ENCODE results near the gene ZKSCAN5. TPM values are rescaled to one million over a fixed set of nuclear protein-coding genes. Genes with fewer than 3 reads are reported as not detected.
"Not testable (repeated sequence)": the region's sequence is repeated elsewhere in the genome, so short reads cannot be mapped to it uniquely, and the experiment has no call there.

ZKSCAN5 gene
- polyA plus RNA-seq, 3 donors: 14.2 to 16.5 (median 15.0) TPM

DNA sequence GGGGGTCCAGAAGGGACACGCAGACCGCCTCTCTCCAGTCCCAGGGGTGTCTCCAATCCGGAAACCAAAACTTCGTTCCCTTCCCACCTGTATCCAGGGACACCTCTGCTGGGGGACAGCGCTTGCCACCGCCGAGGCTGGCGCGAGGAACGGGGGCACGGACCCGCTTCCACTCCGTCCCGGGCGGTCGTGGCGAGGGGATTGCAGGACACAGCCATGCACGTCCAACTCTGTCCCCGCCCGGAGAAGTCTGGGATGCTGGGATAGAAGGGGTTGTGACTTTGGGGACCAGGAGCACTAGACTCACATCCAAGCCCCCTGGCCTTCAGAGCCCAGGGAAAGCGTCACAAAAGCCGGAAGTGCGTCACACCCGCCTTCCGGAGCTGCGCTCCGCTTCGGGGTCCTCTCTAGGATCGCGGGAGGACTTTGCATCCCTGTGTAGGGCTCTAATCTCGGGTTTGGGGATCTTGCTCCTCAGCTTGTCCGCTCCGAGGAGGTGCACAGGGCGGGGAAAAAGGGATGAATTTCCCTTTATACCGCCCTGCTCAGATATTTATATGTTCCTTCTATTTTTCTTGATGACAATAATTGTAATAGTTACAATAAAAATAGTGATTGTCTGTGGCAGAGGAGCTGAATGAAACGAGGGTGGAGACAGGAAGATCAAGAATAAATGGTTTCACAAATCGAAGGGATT is 47.5 kb downstream of the ZKSCAN5 start, which contains the start of gene FAM200A:
Gene FAM200A, minus strand, starts transcription at position 348 of the 697 bp plus-strand sequence. CDS start 3,707 bp downstream, outside the sequence.
- DNase-seq: peak; percentile 95

- no peak for DNase-seq
Observed at GRCh38 chr7:99553039-99553438, 48.6 kb downstream of the ZKSCAN5 start.

DNA sequence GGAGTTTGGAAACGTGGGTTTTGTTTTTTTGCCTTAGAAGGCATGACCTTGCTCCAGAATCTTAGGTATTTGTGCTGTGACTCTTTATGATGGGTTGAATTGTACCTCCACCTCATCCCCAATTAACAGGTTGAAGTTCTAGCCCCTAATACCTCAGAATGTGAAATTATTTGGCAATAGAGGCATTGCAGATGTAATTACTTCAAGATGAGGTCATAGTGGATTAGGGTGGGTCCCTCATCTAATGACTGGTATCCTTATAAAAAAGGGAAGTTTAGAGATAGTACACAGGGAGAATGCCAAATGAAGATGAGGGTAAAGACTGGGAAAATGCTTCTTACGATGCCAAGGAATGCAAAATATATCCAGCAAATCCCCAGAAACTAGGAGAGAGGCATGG is 50.5 kb downstream of the ZKSCAN5 start:
- no peak for DNase-seq

GRCh38 chr7:99557196-99557607 is 52.7 kb downstream of the ZKSCAN5 start:
- no peak for DNase-seq

GRCh38 chr7:99557940-99558305 is 53.5 kb downstream of the ZKSCAN5 start:
- DNase-seq: no peak

- peak; percentile 95 for DNase-seq
Observed at GRCh38 chr7:99558306-99559174, 54.1 kb downstream of the ZKSCAN5 start, which contains the start of gene ZNF655. ZNF655 (plus strand) TSS chr7:99558642; CDS start chr7:99560560, 1,918 bp downstream.

GRCh38 chr7:99559175-99559915 is 54.9 kb downstream of the ZKSCAN5 start:
- DNase-seq: no peak

GRCh38 chr7:99560834-99561736 is 56.6 kb downstream of the ZKSCAN5 start:
- DNase-seq: no peak

DNA sequence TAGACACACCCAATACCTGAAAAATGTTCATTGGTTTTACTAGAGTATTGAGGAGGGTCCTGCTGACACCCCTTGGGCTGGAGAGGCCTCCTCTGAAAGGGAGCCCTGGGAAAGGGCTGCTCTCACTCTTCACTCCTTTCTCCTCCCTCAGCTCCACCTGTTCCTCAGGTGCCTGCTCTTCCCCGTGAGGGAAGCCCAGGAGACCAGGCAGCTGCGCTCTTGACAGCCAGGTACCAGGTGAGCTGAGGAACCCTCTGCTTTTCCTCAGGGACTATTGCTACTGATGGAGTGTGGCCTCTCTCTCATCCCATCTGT is 57.2 kb downstream of the ZKSCAN5 start:
- DNase-seq: no peak

DNA sequence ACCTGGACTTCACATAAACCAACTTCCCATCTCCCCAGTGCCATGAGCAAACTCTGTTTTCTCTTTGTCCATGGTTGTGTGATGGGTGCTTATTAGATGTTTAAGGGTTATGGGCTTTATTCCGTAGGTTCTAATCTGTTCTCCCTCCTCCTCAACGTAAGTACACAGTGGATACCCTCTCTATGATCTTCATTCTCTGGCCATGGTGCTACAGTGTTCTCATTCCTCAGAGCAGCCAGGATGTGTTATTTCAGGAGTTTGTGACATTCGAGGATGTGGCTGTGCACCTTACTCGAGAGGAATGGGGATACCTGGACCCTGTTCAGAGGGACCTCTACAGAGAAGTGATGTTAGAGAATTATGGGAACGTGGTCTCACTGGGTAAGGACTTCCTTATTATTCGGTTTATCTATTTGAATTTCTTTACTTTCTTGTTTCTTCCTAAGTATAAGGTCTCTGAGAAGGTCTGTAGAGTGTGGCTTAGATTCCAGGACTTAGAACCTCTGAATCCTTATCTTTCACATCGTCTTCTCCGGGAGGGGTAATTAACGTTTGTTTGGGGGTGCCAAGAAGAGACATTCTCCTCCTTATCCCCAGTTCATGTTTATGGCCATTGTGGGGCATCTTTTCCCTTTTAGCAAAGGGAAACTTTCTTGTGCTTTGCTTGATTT is 57.8 kb downstream of the ZKSCAN5 start:
- DNase-seq: no peak

- DNase-seq: no peak
Observed at GRCh38 chr7:99562832-99563231, 58.4 kb downstream of the ZKSCAN5 start.

- no peak for DNase-seq
Observed at GRCh38 chr7:99563650-99564049, 59.2 kb downstream of the ZKSCAN5 start.

DNA sequence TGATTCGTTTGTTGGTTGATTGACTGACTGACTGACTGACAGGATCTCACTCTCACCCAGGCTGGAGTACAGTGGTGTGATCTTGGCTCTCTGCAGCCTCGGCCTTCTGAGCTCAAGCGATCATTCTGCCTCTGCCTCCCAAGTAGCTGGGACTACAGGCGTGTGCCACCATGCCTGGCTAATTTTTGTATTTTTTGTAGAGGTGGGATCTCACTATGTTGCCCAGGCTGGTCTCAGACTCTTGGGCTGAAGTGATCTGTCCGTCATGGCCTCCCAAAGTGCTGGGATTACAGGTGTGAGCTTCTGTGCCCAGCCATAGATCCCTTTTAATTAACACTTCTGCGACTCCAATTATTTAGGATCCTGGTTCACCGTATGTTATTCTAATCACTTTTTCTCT is 64.3 kb downstream of the ZKSCAN5 start:
- DNase-seq: not testable (repeated sequence)

DNA sequence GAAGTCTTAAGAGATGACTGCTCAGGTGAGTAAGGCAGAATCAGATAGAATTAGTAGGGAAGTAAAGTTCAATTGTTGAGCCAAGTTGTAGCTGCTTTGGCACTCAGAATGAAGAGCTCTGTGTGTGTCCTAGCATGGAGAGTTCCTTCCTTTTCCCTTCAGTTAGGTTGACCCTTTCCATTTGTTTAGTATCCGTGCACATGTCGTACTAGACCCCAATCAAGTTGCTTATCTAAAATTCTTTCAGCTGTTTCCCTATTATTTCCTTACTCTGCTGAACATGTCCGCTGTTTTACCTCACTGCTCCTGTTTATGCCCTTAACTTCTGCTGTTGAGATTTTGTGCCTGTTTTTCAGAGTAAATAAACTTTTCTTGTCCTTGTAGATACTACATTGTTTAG is 67.3 kb downstream of the ZKSCAN5 start:
- DNase-seq: no peak

DNA sequence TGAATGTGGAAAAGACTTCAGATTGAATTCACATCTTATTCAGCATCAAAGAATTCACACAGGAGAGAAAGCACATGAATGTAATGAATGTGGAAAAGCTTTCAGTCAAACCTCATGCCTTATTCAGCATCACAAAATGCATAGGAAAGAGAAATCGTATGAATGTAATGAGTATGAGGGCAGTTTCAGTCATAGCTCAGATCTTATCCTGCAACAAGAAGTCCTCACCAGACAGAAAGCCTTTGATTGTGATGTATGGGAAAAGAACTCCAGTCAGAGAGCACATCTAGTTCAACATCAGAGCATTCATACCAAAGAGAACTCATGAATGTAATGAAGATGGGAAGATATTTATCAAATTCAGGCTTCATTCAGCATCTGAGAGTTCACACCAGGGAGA is 68.8 kb downstream of the ZKSCAN5 start:
- no peak for DNase-seq

DNA sequence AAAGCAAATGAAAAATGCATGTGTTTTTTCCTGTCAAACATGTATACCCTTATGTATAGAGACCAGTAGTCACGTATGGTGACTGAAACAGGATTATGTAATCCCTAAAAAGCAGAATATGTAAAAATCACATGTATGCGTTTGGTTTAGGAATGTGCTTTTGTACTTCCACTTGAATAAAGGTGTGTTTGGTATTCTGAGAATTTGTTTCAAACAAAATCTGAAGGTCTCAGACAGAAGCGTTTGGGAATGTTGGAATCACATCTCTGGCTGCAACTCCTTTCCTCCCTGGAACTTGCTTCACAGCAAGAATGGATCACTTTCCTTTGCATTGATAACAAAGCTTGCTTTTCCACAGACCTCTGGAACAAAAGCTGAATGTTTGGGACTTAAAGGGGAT is 71.8 kb downstream of the ZKSCAN5 start:
- DNase-seq: no peak

GRCh38 chr7:99579281-99579955 is 75.0 kb downstream of the ZKSCAN5 start:
- DNase-seq: no peak

DNA sequence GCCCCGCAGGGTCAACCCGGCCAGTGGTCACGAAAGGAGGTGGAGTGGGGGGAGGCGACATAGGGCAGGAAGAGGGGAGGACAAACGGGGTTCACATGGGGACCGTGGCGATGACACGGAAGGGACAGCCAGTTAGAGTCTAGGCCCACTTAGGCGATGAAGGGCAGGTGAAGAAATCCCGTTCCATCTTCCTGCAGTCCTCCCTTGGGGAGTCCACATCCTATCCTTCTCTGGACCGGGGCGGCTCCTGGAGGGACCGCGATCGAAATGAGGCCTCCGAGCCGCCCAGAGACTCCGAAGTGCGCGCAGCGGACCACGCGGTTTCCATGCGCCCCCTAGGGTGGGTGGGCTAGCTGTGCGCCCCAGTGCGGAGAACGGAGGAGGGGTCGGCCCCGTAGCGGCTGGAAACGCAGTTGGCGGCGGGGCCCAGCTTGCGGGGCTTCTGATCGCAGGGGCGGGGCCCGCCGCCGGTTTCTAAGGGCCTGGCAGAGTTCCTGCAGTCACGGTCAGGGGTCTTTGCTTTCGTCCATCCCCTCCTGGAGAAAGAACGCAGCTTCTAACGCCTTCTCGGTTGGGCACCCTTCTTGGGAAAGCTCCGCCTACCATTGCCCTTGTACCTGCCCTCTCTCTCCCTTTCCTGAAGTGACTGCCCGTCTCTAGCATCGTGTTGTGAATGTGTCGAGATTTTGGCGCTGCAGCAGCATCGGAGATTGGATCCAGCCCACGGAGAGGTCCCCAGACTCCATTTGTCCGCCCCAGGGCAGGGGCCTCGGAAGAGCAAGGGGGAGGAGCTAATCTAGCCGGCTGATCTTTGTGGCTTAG is 75.7 kb downstream of the ZKSCAN5 start:
- DNase-seq: peak; percentile 53

DNA sequence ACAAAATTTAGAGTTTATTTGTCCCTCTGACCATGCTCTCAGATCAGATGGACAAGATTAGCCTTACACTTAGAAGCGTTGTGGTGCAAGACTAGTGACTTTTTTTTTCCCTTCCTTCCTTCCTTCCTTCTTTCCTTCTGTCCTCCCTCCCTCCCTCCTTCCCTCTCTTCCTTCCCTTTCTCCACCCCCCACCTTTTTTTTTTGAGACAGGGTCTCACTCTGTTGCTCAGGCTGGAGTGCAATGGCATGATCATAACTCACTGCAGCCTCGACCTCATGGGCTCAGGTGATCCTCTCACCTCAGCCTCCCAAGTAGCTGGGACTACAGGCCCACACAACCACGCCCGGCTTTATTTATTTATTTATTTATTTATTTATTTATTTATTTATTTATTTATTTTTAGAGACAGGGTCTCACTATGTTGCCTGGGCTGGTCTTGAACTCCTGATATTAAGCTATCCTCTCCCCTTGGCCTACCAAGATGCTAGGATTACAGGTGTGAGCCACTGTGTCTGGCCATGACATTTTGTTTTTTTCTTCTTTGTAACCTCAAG is 76.4 kb downstream of the ZKSCAN5 start:
- not testable (repeated sequence) for DNase-seq
